ENCODE data around the gene SCFD2. TPM values are rescaled to one million over a fixed set of nuclear protein-coding genes. Genes with fewer than 3 reads are reported as not detected.
"Not testable (repeated sequence)": the region's sequence is repeated elsewhere in the genome, so short reads cannot be mapped to it uniquely, and the experiment has no call there.

The SCFD2 gene
- polyA plus RNA-seq, 1 donor: 8.2 TPM

GRCh38 chr4:52838729-52839586 lies 526.9 kb downstream of the SCFD2 start:
- H3K4me3 ChIP-seq (ENCODE audit: low read length): no peak overlapping the region
- WGBS (ENCODE audit: insufficient coverage, low lambda C conversion rate): 94% methylated on average over 6 of the region's 10 CpGs
- H3K27me3 ChIP-seq (ENCODE audit: control insufficient read depth, insufficient read depth, low read length): no peaks in the 10 kb centered on the region
- H3K36me3 ChIP-seq (ENCODE audit: control insufficient read depth, insufficient read depth, low read length): no peaks in the 10 kb centered on the region
- H3K9me3 ChIP-seq (ENCODE audit: control insufficient read depth, low read depth, low read length): no peaks in the 10 kb centered on the region
- H3K4me1 ChIP-seq (ENCODE audit: control insufficient read depth, insufficient read depth, low read length): no peaks in the 10 kb centered on the region
- no peak for DNase-seq
- no peak overlapping the region for H3K27ac ChIP-seq (ENCODE audit: low read length)

GRCh38 chr4:52837716-52838558 lies 527.9 kb downstream of the SCFD2 start:
- Histone ChIP-seq H3K27ac (ENCODE audit: low read length) (no peak overlapping the region), H3K9me3 (ENCODE audit: control insufficient read depth, low read depth, low read length) (no peaks in the 10 kb centered on the region), H3K36me3 (ENCODE audit: control insufficient read depth, insufficient read depth, low read length) (no peaks in the 10 kb centered on the region), H3K27me3 (ENCODE audit: control insufficient read depth, insufficient read depth, low read length) (no peaks in the 10 kb centered on the region), H3K4me1 (ENCODE audit: control insufficient read depth, insufficient read depth, low read length) (no peaks in the 10 kb centered on the region), H3K4me3 (ENCODE audit: low read length) (no peak overlapping the region)
- no peak for DNase-seq
- WGBS (ENCODE audit: insufficient coverage, low lambda C conversion rate): 40% methylated on average over 1 of the region's 7 CpGs

GRCh38 chr4:52836678-52837077 lies 529.2 kb downstream of the SCFD2 start:
- Histone ChIP-seq H3K27ac (ENCODE audit: low read length) (no peak overlapping the region), H3K36me3 (ENCODE audit: control insufficient read depth, insufficient read depth, low read length) (no peaks in the 10 kb centered on the region), H3K4me3 (ENCODE audit: low read length) (no peak overlapping the region), H3K9me3 (ENCODE audit: control insufficient read depth, low read depth, low read length) (no peaks in the 10 kb centered on the region), H3K4me1 (ENCODE audit: control insufficient read depth, insufficient read depth, low read length) (no peaks in the 10 kb centered on the region), H3K27me3 (ENCODE audit: control insufficient read depth, insufficient read depth, low read length) (no peaks in the 10 kb centered on the region)
- 100% methylated on average over 2 of the region's 7 CpGs for WGBS (ENCODE audit: insufficient coverage, low lambda C conversion rate)
- DNase-seq: no peak

DNA sequence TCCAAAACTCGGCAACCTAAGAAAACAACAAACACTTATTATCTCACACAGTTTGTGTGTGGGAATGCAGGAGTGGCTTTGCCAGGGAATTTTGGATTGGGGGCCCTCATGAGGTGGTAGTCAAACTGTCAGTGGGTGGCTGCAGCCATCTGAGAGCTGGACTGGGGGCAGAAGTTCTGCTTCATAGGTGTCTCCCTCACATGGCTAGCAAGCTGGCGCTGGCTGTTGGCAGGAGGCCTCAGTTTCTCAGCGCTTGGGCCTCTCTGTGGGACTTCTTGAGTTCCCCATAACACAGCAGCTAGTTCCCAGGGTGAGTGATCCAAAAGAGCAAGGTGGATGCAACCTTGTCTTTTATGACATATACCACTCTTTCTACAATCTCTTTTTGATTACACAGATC lies 529.7 kb downstream of the SCFD2 start:
- Histone ChIP-seq H3K4me3 (ENCODE audit: low read length) (no peak overlapping the region), H3K27ac (ENCODE audit: low read length) (no peak overlapping the region), H3K4me1 (ENCODE audit: control insufficient read depth, insufficient read depth, low read length) (no peaks in the 10 kb centered on the region), H3K36me3 (ENCODE audit: control insufficient read depth, insufficient read depth, low read length) (no peaks in the 10 kb centered on the region), H3K27me3 (ENCODE audit: control insufficient read depth, insufficient read depth, low read length) (no peaks in the 10 kb centered on the region), H3K9me3 (ENCODE audit: control insufficient read depth, low read depth, low read length) (no peaks in the 10 kb centered on the region)
- WGBS (ENCODE audit: insufficient coverage, low lambda C conversion rate): 60% methylated on average over 1 of the region's 3 CpGs
- no peak for DNase-seq

DNA sequence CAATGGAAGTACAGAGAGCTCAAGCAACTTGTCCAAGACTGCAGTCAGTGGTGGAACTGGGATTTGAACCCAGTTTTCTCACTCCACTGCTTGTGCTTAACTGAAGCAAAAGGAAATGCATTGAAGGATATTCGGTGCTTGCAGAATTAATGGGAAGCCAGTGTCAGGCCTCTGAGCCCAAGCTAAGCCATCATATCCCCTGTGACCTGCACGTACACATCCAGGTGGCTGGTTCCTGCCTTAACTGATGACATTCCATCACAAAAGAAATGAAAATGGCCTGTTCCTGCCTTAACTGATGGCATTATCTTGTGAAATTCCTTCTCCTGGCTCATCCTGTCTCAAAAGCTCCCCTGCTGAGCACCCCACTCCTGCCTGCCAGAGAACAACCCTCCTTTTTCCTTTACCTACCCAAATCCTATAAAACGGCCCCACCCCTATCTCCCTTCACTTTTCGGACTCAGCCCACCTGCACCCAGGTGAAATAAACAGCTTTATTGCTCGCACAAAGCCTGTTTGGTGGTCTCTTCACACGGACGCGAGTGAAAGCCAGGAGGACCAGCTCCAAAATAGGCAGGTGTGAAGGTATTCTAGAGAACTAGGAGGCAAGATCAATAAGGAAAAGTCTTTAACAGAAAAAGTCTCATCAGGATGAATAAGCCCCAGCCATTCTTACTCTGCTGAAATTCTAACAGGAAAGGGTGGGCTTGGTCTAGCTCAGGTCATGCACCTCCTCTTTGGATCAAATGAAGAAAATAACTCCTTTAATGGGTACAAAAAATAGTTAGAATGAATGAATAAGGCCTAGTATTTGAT lies 531.0 kb downstream of the SCFD2 start:
- not testable (repeated sequence) for H3K4me3 ChIP-seq (ENCODE audit: low read length); DNase-seq; H3K36me3 ChIP-seq (ENCODE audit: control insufficient read depth, insufficient read depth, low read length); H3K4me1 ChIP-seq (ENCODE audit: control insufficient read depth, insufficient read depth, low read length); H3K27ac ChIP-seq (ENCODE audit: low read length); H3K27me3 ChIP-seq (ENCODE audit: control insufficient read depth, insufficient read depth, low read length); H3K9me3 ChIP-seq (ENCODE audit: control insufficient read depth, low read depth, low read length)
- WGBS (ENCODE audit: insufficient coverage, low lambda C conversion rate): no CpG with 5 or more reads among the region's 8 CpGs

GRCh38 chr4:52833941-52834525 lies 531.8 kb downstream of the SCFD2 start:
- Histone ChIP-seq H3K36me3 (ENCODE audit: control insufficient read depth, insufficient read depth, low read length) (no peaks in the 10 kb centered on the region), H3K27me3 (ENCODE audit: control insufficient read depth, insufficient read depth, low read length) (no peaks in the 10 kb centered on the region), H3K27ac (ENCODE audit: low read length) (no peak overlapping the region), H3K9me3 (ENCODE audit: control insufficient read depth, low read depth, low read length) (no peaks in the 10 kb centered on the region), H3K4me3 (ENCODE audit: low read length) (no peak overlapping the region), H3K4me1 (ENCODE audit: control insufficient read depth, insufficient read depth, low read length) (no peaks in the 10 kb centered on the region)
- no peak for DNase-seq
- no CpG with 5 or more reads among the region's 3 CpGs for WGBS (ENCODE audit: insufficient coverage, low lambda C conversion rate)

DNA sequence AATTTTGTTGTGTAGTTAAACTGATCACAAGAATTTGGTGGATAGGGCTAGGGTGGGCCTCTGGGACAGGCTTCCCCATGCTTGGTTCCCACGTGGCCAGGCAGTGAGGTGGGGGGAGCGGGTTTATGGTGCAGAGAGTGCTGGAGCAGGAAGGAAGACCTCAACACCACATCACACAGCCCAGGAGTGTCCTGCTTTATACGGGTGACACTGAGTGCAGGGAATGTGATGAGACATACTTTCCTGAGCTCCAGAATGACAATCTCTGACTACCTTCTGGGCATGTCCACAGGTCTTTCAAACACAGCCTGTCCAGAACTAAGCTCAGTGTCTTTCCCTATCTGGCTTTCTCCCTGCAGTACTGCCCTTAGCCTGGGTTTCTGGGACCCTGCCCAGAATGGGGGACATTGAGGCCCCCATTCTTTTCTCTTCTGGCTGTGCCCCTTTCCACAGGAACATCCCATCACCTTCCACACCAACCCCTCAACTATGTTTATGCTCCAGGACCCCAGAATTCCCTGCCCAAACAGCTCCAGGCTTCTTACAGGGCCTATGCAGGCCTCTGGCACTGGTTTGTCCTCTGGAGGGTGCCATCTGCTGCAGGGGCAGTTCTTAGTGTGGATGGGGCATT lies 540.3 kb downstream of the SCFD2 start:
- DNase-seq: no peak
- H3K4me1 ChIP-seq (ENCODE audit: control insufficient read depth, insufficient read depth, low read length): no peaks in the 10 kb centered on the region
- H3K9me3 ChIP-seq (ENCODE audit: control insufficient read depth, low read depth, low read length): no peaks in the 10 kb centered on the region
- H3K36me3 ChIP-seq (ENCODE audit: control insufficient read depth, insufficient read depth, low read length): no peaks in the 10 kb centered on the region
- H3K4me3 ChIP-seq (ENCODE audit: low read length): no peak overlapping the region
- no CpG with 5 or more reads among the region's 3 CpGs for WGBS (ENCODE audit: insufficient coverage, low lambda C conversion rate)
- no peaks in the 10 kb centered on the region for H3K27me3 ChIP-seq (ENCODE audit: control insufficient read depth, insufficient read depth, low read length)
- H3K27ac ChIP-seq (ENCODE audit: low read length): no peak overlapping the region

DNA sequence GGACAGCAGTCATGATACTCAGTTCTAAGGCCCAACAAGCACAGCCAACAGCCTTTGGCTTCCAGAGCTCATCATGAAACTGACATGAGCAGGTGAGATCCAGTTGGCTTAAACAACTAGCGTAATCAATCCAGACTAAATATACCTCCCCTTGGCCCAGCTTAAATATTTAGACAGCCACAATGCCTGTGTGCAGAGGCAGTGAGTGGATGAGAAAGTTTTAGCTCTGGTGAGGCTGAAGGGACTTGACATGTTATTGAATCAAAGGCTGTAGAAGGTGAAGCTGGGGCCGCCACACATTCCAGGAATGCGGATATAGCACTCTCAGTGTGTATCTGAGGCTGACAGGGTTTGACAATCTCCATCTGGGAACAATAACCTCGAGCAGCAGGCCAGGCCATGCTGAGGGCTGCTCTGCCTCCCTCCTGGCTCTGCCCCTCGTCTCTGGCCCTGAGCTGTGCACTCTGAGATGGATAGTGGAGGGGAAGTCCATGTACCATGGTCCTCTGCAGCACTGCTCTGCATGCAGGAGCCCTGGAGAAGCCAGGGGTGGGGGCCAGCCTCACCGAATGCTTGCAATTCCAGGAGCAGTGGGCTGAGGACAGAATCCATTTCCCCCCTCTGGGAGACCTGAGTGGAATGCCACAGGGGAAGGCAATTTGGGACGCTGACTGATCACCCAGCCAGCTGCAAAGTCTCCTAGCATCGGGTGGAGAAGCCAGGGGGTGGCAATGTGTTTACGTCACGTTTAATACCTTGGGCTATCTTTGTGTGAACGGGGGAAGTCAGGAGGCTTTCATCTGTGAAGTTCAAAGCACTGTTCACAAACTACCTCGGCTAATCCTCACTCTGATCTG lies 541.0 kb downstream of the SCFD2 start:
- no peak overlapping the region for H3K4me3 ChIP-seq (ENCODE audit: low read length)
- H3K36me3 ChIP-seq (ENCODE audit: control insufficient read depth, insufficient read depth, low read length): no peaks in the 10 kb centered on the region
- H3K9me3 ChIP-seq (ENCODE audit: control insufficient read depth, low read depth, low read length): no peaks in the 10 kb centered on the region
- DNase-seq: peak in 1 of 2 donors; percentile 8
- no peak overlapping the region for H3K27ac ChIP-seq (ENCODE audit: low read length)
- whole genome bisulfite sequencing (ENCODE audit: insufficient coverage, low lambda C conversion rate): no CpG with 5 or more reads among the region's 12 CpGs
- no peaks in the 10 kb centered on the region for H3K4me1 ChIP-seq (ENCODE audit: control insufficient read depth, insufficient read depth, low read length)
- H3K27me3 ChIP-seq (ENCODE audit: control insufficient read depth, insufficient read depth, low read length): no peaks in the 10 kb centered on the region

- Histone ChIP-seq H3K4me3 (ENCODE audit: low read length) (no peak overlapping the region), H3K9me3 (ENCODE audit: control insufficient read depth, low read depth, low read length) (no peaks in the 10 kb centered on the region)
- no CpG with 5 or more reads among the region's 6 CpGs for WGBS (ENCODE audit: insufficient coverage, low lambda C conversion rate)
Measured at GRCh38 chr4:52824270-52824602, 541.6 kb downstream of the SCFD2 start.

More at GRCh38 chr4:52824270-52824602, 541.6 kb downstream of the SCFD2 start:
- Histone ChIP-seq H3K36me3 (ENCODE audit: control insufficient read depth, insufficient read depth, low read length) (no peaks in the 10 kb centered on the region), H3K27me3 (ENCODE audit: control insufficient read depth, insufficient read depth, low read length) (no peaks in the 10 kb centered on the region), H3K27ac (ENCODE audit: low read length) (no peak overlapping the region), H3K4me1 (ENCODE audit: control insufficient read depth, insufficient read depth, low read length) (no peaks in the 10 kb centered on the region)
- no peak for DNase-seq
